ENCODE data around the gene FARSA.
"Not testable (repeated sequence)": the region's sequence is repeated elsewhere in the genome, so short reads cannot be mapped to it uniquely, and the experiment has no call there.

Gene FARSA

GRCh38 chr19:12933287-12934072, at the start of gene FARSA:
Gene FARSA, minus strand, starts transcription at chr19:12933711. Its CDS starts 15 bp downstream, at chr19:12933696.
- DNase-seq, result peak; percentile 84 to 90

DNA sequence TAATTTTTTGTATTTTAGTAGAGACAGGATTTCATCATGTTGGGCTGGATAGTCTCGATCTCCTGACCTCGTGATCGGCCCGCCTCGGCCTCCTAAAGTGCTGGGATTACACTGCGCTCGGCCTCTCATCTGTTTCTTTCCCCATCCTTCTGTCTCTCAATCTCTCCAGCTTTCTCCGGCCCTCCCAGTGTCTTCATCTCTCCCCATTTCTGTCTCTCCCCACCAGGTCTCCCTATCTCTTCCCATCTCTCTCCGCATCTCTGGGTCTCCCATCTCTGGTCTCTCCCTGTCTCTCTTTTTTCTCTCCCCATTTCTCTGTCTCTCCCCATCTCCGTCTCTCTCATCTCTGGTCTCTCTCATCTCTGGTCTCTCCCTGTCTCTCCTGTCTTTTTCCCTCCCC, 49.6 kb upstream of the FARSA start:
- DNase-seq, result no peak

GRCh38 chr19:12982648-12983047, 49.1 kb upstream of the FARSA start:
- no peak for DNase-seq

- no peak for DNase-seq
These were observed 46.5 kb upstream of the FARSA start for GRCh38 chr19:12979974-12980373.

DNA sequence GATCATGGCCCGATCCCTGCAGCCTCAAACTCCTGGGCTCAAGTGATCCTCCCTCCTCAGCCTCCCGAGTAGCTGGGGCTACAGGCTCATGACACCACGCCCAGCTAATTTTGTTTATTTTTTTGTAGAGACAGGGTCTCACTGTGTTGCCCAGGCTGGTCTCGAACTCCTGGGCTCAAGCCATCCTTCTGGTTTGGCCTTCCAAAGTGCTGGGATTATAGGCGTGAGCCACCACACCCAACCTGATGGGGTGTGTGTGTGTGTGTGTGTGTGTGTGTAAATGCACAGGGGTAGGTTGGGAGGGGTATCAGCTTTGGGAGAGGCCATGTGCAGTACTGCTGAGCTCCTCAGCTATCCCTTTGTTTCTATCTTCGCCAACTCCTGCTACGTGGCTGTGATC, 42.6 kb upstream of the FARSA start:
- not testable (repeated sequence) for DNase-seq

DNA sequence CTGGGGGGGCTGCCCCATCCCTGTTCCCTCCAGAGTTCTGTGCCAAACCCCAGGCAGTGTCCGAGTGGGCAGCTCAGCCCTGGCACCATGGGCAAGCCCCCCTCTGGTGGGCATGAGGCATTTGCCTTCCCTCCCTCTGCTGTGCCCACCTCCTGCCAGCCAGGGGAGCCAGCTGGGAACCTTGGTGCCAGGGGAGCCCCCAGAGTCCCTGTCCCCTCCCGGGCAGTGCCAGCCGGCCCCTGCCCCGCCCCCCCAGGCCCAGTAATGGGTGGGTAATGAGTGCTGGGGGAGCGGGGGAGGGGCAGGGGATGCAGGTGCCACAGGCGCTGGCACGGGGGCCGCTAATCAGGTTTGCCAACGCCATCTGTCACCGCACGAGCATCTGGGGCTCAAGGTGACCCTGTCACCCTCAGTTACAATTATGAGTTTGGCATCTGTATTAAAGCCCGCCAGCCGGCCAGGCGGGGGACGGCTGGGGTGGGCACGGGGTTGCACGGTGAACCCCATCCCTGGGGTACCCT, 41.8 kb upstream of the FARSA start:
- DNase-seq, result no peak

DNA sequence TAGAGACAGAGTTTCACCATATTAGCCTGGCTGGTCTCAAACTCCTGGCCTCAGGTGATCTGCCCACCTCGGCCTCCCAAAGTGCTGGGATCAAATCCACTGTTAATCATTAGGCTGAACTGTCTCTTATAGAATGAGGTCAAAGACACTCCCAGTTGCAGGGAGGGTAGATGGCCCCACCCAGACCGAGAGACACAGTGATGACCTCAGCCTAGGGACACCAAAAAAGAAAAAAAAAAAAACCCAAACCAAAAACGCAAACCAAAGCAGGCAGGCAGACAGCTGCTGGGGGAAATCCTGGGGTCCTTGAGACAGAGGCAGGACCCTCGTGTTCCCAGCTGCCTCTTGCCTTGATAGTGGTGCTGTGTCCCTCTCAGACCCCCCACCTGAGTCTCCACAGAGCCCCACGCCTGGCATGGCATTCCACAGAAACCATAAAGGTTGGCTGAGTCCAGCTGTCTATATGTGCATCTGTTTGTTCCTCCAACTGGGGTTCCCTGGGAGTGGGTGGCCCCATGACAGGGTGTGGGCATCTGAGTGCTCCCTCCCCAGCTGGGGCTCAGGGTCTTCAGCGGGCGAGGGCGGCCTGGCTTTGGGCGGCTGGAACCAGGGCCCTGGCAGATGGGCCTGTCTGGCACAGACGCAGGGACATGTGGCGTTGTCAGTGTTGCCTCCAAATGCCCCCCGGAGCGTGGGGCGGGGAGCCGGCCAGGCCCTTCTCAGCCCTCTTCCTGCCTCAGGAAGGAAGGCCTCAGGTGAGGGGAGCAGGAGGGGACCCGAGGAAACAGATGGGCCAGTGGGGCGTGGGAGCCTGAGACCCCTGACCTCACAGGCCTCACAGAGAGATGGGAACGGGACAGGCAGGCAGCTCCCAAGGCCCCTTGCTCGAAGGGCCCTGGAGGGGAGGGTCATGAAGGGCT, 41.0 kb upstream of the FARSA start:
- no peak for DNase-seq

DNA sequence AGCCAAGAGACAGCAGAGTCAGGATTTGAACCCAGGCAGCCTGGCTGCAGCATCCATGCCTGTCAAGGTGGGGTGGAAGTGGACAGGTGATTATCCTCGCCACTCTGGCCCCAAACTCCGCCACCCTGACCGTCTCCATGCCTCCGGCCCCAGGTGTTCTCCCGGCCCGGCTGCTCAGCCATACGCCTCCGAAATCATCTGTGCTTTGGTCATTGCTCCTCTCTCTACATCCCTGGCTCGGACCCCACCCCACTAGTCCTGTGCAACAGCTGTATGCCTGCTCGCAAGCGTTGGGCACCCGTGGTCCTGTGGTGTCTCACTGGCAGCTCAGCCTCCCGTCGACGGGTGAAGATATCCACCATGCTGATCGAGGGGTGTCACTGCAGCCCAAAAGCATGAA, 39.7 kb upstream of the FARSA start:
- no peak for DNase-seq

DNA sequence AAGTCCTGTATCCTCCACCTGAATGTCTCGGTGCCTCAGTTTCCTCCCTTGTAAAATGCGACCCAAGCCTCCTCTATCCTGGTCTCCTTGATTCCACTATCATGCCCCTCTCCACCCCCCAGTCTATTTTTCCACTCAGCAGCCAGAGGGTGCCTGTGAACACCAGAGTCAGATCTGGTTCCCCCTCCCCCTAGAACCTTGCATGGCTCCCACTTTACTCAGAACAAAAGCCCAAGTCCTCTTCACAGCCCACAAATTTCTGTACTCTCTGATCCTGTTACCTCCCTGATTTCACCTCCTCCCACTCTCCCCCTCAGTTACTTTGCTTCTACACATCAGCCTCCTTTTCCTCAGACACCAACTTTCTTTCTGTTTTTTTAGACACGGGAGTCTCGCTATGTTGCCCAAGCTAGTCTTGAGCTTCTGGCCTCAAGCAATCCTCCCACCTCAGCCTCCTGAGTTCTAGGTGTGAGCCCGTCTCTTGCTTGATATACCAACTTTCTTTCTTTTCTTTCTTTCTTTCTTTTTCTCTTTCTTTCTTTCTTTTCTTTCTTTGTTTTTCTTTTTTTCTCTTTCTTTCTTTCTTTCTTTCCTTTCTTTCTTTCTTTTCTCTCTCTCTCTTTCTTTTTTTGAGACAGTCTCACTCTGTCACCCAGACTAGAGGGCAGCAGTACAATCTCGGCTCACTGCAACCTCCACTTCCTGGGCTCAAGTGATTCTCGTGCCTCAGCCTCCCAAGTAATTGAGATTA, 36.7 kb upstream of the FARSA start:
- no peak for DNase-seq

- no peak for DNase-seq
These were observed 35.9 kb upstream of the FARSA start, which contains the start of gene DAND5 for GRCh38 chr19:12969292-12969988. Gene DAND5, plus strand, starts transcription at chr19:12969576. Its CDS starts 85 bp downstream, at chr19:12969661.

GRCh38 chr19:12967907-12968306, 34.4 kb upstream of the FARSA start:
- no peak for DNase-seq

DNA sequence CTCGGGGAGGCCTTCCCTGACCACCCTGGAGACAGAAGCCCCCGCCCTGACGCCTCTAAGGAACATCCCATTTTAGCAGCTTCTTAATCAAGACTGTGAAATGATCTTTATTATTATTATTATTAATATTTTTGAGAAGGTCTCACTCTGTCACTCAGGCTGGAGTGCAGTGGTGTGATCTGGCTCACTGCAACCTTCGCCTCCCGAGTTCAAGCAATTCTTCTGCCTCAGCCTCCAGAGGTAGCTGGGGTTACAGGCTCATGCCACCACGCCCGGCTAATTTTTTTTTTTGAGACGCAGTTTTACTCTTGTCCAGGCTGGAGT, 32.3 kb upstream of the FARSA start:
- no peak for DNase-seq

GRCh38 chr19:12965017-12965811, 31.7 kb upstream of the FARSA start:
- peak; percentile 88 to 90 for DNase-seq

- DNase-seq, result no peak
These were observed 26.0 kb upstream of the FARSA start for GRCh38 chr19:12959481-12959880.

- not testable (repeated sequence) for DNase-seq
These were observed 24.0 kb upstream of the FARSA start for GRCh38 chr19:12957389-12957952.

GRCh38 chr19:12956446-12957388, 23.2 kb upstream of the FARSA start, which contains the start of gene GADD45GIP1:
Gene GADD45GIP1, minus strand, starts transcription at chr19:12957223. Its CDS starts 11 bp downstream, at chr19:12957212.
- DNase-seq, result peak; percentile 81 to 85

GRCh38 chr19:12955996-12956395, 22.5 kb upstream of the FARSA start:
- DNase-seq, result no peak

DNA sequence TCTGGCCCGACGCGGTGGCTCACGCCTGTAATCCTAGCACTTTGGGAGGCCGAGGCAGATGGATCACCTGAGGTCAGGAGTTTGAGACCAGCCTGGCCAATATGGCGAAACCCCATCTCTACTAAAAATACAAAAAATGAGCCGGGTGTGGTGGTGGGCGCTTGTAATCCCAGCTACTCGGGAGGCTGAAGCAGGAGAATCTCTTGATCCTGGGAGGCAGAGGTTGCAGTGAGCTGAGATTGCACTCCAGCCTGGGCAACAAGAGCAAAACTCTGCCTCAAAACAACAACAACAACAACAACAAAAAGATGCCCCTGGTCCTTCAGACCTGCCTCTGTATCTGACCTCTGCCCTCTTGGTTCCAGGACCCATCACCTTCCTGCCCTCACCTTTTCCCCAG, 22.1 kb upstream of the FARSA start:
- DNase-seq, result not testable (repeated sequence)

GRCh38 chr19:12954612-12954962, 21.1 kb upstream of the FARSA start:
- no peak for DNase-seq
